ENCODE measurements around the gene TBX20.
"Not testable (repeated sequence)": the region's sequence is repeated elsewhere in the genome, so short reads cannot be mapped to it uniquely, and the experiment has no call there.

Gene TBX20

GRCh38 chr7:35167158-35167557, 86.7 kb downstream of the TBX20 start:
- DNase-seq (ENCODE audit: extremely low read depth in 1 of 2, low read depth in 1 of 2), result not testable (repeated sequence)

- not testable (repeated sequence) for DNase-seq (ENCODE audit: extremely low read depth in 1 of 2, low read depth in 1 of 2)
These were observed 92.7 kb downstream of the TBX20 start for GRCh38 chr7:35161059-35161740.
